Endothelial cell of umbilical vein (primary cell): ENCODE results near the gene NACAD.

ENCODE experiments used
- EZH2 ChIP-seq: IDR thresholded peaks from 2 replicates; pipeline ENCODE4 v1.6.1; 2012; ENCODE audit warnings: borderline replicate concordance, low read depth, mild to moderate bottlenecking, moderate library complexity, low read length, inconsistent platforms; ENCODE audit not compliant: severe bottlenecking
- FOS ChIP-seq: IDR thresholded peaks from 2 replicates; pipeline ENCODE4 v1.6.1; 2011; ENCODE audit warnings: mild to moderate bottlenecking, low read length, moderate library complexity, borderline replicate concordance; ENCODE audit not compliant: insufficient read depth
- GATA2 ChIP-seq: IDR thresholded peaks from 2 replicates; pipeline ENCODE4 v1.7.0; 2011; ENCODE audit warnings: low read depth, mild to moderate bottlenecking, moderate library complexity, mixed read lengths, low read length; ENCODE audit not compliant: insufficient read length, insufficient read depth
- MYC ChIP-seq: IDR thresholded peaks from one replicate; pipeline ENCODE4 v1.6.1; 2011; ENCODE audit warnings: mild to moderate bottlenecking, low read depth, low read length
- POLR2A ChIP-seq: IDR thresholded peaks from 2 replicates; pipeline ENCODE4 v1.6.1; 2012; ENCODE audit warnings: low read depth, mild to moderate bottlenecking, control low read depth, low read length
- POLR2AphosphoS5 ChIP-seq: IDR thresholded peaks from 2 replicates; pipeline ENCODE4 v1.6.1; 2012; ENCODE audit warnings: low read depth, mild to moderate bottlenecking, control low read depth, low read length, moderate library complexity; ENCODE audit not compliant: insufficient read depth
- TF ChIP-seq, protein P1 (sequence below), 2 donors: IDR thresholded peaks; 1 replicate in 1 of 2; 2 replicates in 1 of 2; pipeline ENCODE4 v1.5.1; 2011; ENCODE audit warnings: low read length in 2 of 2, mild to moderate bottlenecking in 2 of 2, moderate library complexity in 2 of 2, control low read depth in 1 of 2, inconsistent platforms in 1 of 2, low read depth in 1 of 2; ENCODE audit not compliant: insufficient read depth in 1 of 2; ENCODE audit errors: extremely low read depth in 1 of 2

- TF ChIP-seq POLR2AphosphoS5 (no peak), POLR2A (no peak), GATA2 (no peak), EZH2 (no peak), MYC (no peak), FOS (no peak)
- TF ChIP-seq, protein P1, sequence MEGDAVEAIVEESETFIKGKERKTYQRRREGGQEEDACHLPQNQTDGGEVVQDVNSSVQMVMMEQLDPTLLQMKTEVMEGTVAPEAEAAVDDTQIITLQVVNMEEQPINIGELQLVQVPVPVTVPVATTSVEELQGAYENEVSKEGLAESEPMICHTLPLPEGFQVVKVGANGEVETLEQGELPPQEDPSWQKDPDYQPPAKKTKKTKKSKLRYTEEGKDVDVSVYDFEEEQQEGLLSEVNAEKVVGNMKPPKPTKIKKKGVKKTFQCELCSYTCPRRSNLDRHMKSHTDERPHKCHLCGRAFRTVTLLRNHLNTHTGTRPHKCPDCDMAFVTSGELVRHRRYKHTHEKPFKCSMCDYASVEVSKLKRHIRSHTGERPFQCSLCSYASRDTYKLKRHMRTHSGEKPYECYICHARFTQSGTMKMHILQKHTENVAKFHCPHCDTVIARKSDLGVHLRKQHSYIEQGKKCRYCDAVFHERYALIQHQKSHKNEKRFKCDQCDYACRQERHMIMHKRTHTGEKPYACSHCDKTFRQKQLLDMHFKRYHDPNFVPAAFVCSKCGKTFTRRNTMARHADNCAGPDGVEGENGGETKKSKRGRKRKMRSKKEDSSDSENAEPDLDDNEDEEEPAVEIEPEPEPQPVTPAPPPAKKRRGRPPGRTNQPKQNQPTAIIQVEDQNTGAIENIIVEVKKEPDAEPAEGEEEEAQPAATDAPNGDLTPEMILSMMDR (IDR thresholded peaks at IDR 0.05; ENCODE audit: extremely low read depth in 1 of 2, insufficient read depth in 1 of 2, low read depth in 1 of 2, low read length in 2 of 2), result no peak
Observed at GRCh38 chr7:45080265-45080957, 8.4 kb downstream of the NACAD start.
